Effector memory CD4-positive, alpha-beta T cell (primary cell): ENCODE measurements around the gene LAG3.
A peak's percentile ranks its signal among the peaks of the same experiment; 100 is the strongest.

Experiments
- DNase-seq, 3 donors: peaks; one replicate each; pipeline ENCODE4 v3.0.0-alpha.2; 2020
- H3K27ac ChIP-seq: 2 replicates; pipeline ENCODE4 v1.7.0; 2013; ENCODE audit warnings: mild to moderate bottlenecking, low read length, moderate library complexity; ENCODE audit not compliant: insufficient read depth, poor library complexity, severe bottlenecking
- H3K27me3 ChIP-seq: replicated peaks from 2 replicates; pipeline ENCODE4 v1.7.0; 2013; ENCODE audit warnings: mild to moderate bottlenecking, low read length; ENCODE audit not compliant: insufficient read depth, control insufficient read depth, poor library complexity, severe bottlenecking
- H3K36me3 ChIP-seq: 2 replicates; pipeline ENCODE4 v1.7.0; 2013; ENCODE audit warnings: mild to moderate bottlenecking, low read length, moderate library complexity; ENCODE audit not compliant: control insufficient read depth, insufficient read depth
- H3K4me1 ChIP-seq: 2 replicates; pipeline ENCODE4 v1.7.0; 2013; ENCODE audit warnings: low read length, mild to moderate bottlenecking; ENCODE audit not compliant: control insufficient read depth, insufficient read depth, poor library complexity, severe bottlenecking
- H3K4me3 ChIP-seq: 2 replicates; pipeline ENCODE4 v1.7.0; 2013; ENCODE audit warnings: low read length, low read depth, mild to moderate bottlenecking; ENCODE audit not compliant: insufficient read depth, poor library complexity, severe bottlenecking
- H3K9me3 ChIP-seq: 2 replicates; pipeline ENCODE4 v1.7.0; 2013; ENCODE audit warnings: mild to moderate bottlenecking, low read length, moderate library complexity; ENCODE audit not compliant: control insufficient read depth
- total RNA-seq, 3 donors: gene quantifications; one replicate each; lab custom pipeline; 2026; lab: John Stamatoyannopoulos, UW

Gene LAG3
- total RNA-seq = 2.2 to 6.8 (median 6.5) reads per million in 3 donors

GRCh38 chr12:6772331-6772695 lies at the start of gene LAG3:
LAG3 (plus strand) TSS chr12:6772520; CDS start chr12:6772853, 333 bp downstream.
- DNase-seq = no peak
- Histone ChIP-seq H3K36me3 (no peaks in the 10 kb centered on the region), H3K4me3 (peak within 1 kb of the TSS; percentile 26), H3K4me1 (peaks cover 35% of the 10 kb centered on the region), H3K27ac (peak within 1 kb of the TSS; percentile 21), H3K27me3 (peaks cover 21% of the 10 kb centered on the region), H3K9me3 (no peaks in the 10 kb centered on the region)

GRCh38 chr12:6722863-6723262 lies 49.5 kb upstream of the LAG3 start:
- no peak overlapping the region for H3K27ac ChIP-seq
- no peak overlapping the region for H3K4me3 ChIP-seq
- peaks cover 3% of the 10 kb centered on the region for H3K36me3 ChIP-seq
- no peaks in the 10 kb centered on the region for H3K9me3 ChIP-seq
- DNase-seq = no peak
- H3K27me3 ChIP-seq = no peaks in the 10 kb centered on the region
- H3K4me1 ChIP-seq = peaks cover 8% of the 10 kb centered on the region

- Histone ChIP-seq H3K9me3 (no peaks in the 10 kb centered on the region), H3K36me3 (peaks cover 13% of the 10 kb centered on the region), H3K27me3 (no peaks in the 10 kb centered on the region), H3K4me3 (peak within 1 kb of the TSS; percentile 53), H3K4me1 (peaks cover 8% of the 10 kb centered on the region), H3K27ac (peak within 1 kb of the TSS; percentile 73)
- DNase-seq = peak; percentile 89 to 91 (median 89)
These were observed 48.5 kb upstream of the LAG3 start, which contains the start of gene COPS7A for GRCh38 chr12:6723607-6724408. COPS7A (plus strand) TSS chr12:6724046; CDS start chr12:6724657, 611 bp downstream.

- peak in 1 of 3 donors; percentile 16 for DNase-seq
- peaks cover 19% of the 10 kb centered on the region for H3K36me3 ChIP-seq
- no peaks in the 10 kb centered on the region for H3K9me3 ChIP-seq
- no peaks in the 10 kb centered on the region for H3K27me3 ChIP-seq
- peak overlapping the region; percentile 73 for H3K27ac ChIP-seq
- peak overlapping the region; percentile 53 for H3K4me3 ChIP-seq
- peaks cover 8% of the 10 kb centered on the region for H3K4me1 ChIP-seq
These were observed 47.9 kb upstream of the LAG3 start for GRCh38 chr12:6724409-6724797.

GRCh38 chr12:6725350-6725749 lies 47.0 kb upstream of the LAG3 start:
- no peak overlapping the region for H3K4me3 ChIP-seq
- DNase-seq = no peak
- no peak overlapping the region for H3K27ac ChIP-seq
- H3K4me1 ChIP-seq = peaks cover 8% of the 10 kb centered on the region
- H3K9me3 ChIP-seq = no peaks in the 10 kb centered on the region
- H3K27me3 ChIP-seq = no peaks in the 10 kb centered on the region
- H3K36me3 ChIP-seq = peaks cover 28% of the 10 kb centered on the region

GRCh38 chr12:6729186-6729585 lies 43.1 kb upstream of the LAG3 start:
- H3K4me1 ChIP-seq = peaks cover 7% of the 10 kb centered on the region
- no peak overlapping the region for H3K27ac ChIP-seq
- no peaks in the 10 kb centered on the region for H3K27me3 ChIP-seq
- DNase-seq = no peak
- H3K4me3 ChIP-seq = no peak overlapping the region
- no peaks in the 10 kb centered on the region for H3K9me3 ChIP-seq
- peaks cover 47% of the 10 kb centered on the region for H3K36me3 ChIP-seq

GRCh38 chr12:6730169-6730568 lies 42.2 kb upstream of the LAG3 start:
- no peaks in the 10 kb centered on the region for H3K27me3 ChIP-seq
- no peaks in the 10 kb centered on the region for H3K9me3 ChIP-seq
- H3K27ac ChIP-seq = no peak overlapping the region
- H3K4me3 ChIP-seq = no peak overlapping the region
- peaks cover 52% of the 10 kb centered on the region for H3K36me3 ChIP-seq
- H3K4me1 ChIP-seq = no peaks in the 10 kb centered on the region
- no peak for DNase-seq

GRCh38 chr12:6734506-6735387 lies 37.6 kb upstream of the LAG3 start:
- H3K36me3 ChIP-seq = peaks cover 30% of the 10 kb centered on the region
- H3K4me3 ChIP-seq = no peak overlapping the region
- no peak for DNase-seq
- no peaks in the 10 kb centered on the region for H3K9me3 ChIP-seq
- no peak overlapping the region for H3K27ac ChIP-seq
- H3K27me3 ChIP-seq = no peaks in the 10 kb centered on the region
- no peaks in the 10 kb centered on the region for H3K4me1 ChIP-seq

GRCh38 chr12:6735448-6736191 lies 36.7 kb upstream of the LAG3 start:
- Histone ChIP-seq H3K4me3 (no peak overlapping the region), H3K36me3 (peaks cover 21% of the 10 kb centered on the region), H3K9me3 (no peaks in the 10 kb centered on the region), H3K27me3 (no peaks in the 10 kb centered on the region), H3K27ac (no peak overlapping the region), H3K4me1 (no peaks in the 10 kb centered on the region)
- DNase-seq = no peak
